ENCODE data around the gene SETD5.

DNA sequence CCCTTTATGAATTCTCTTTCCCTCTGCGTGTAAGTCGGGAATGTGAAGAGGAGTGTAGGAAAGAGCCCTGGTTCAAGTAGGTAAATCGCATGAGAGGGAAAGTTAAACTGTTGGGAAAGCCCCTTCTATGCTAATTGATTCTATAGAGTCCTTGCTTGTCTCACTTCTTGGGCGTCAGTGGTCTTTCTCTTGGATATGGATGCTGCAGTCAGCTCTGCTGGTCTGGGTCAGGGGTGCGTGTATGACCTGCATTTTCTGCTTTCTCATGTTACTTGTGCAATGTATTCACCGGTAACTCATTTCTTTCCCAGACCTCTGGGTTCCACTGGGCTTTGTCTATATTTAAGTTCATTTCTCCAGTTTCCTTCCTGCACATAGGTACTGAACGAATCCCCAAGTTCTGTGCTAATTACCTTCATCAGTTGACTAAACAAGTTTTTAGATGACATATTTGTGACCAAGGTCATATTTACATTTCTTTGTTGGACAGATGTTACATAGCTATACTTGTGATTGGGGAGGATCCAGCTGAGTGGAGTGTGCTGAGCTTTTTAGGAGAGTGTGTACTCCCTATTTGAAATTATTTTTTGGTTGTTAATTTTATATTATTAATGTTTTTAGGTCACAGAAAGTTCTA, 1.4 kb downstream of the SETD5 start:
- TF ChIP-seq CTCF (IDR thresholded peaks at IDR 0.05): no peak
- no peak for TF ChIP-seq POLR2A (IDR thresholded peaks at IDR 0.05)
